ENCODE results near the gene SIK2. TPM values are rescaled to one million over a fixed set of nuclear protein-coding genes. Genes with fewer than 3 reads are reported as not detected.

The SIK2 gene
- polyA plus RNA-seq, 1 donor from 2014 or later, result 9.0 TPM

DNA sequence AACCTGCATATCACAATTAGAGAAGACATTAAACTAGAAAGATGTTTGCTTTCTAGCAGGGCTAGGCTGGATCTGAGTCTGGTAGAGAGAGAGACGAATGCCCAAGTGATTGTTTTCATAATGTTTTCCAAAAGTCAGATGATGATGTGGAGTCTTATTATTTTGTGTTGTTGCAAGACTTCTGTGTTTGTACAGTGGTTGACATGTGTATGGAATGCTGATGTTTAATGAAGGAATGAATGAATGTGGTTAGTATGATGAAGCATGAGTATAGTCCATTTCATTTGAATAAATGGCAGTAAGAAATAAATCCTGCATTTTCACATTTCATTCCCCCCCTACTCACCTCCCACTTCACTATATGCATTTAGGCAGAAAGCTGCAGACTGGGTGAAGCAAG lies 94.3 kb downstream of the SIK2 start:
- H3K27ac ChIP-seq (ENCODE audit: low read length), result no peak overlapping the region
- H4K20me1 ChIP-seq (ENCODE audit: insufficient read depth), result no peaks in the 10 kb centered on the region
- H3K4me3 ChIP-seq (ENCODE audit: low read length), result no peak overlapping the region

DNA sequence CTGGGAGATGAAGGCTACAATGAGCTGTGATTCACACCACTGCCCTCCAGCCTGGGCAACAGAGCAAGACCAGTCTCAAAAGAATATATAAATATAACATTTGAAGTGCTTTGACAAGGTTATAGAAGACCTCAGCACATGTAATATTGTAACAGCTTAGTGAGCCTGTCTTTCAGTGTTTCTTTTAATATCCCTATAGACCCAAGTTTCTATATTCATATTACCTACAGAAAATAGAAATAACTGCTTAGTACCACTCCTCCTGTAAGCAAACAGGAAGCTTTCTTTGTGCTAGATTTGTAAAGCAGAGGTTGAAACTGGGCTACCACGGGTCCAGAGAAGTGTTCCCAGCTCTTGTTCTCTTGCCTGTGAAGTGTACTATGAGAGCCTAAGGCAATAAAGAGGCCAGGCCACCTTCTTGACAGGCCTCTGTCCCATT lies 95.7 kb downstream of the SIK2 start:
- H3K4me3 ChIP-seq (ENCODE audit: low read length), result no peak overlapping the region
- H3F3A ChIP-seq (ENCODE audit: insufficient read depth, low read length, poor library complexity, severe bottlenecking), result no peaks in the 10 kb centered on the region
- H3K9me3 ChIP-seq (ENCODE audit: low read length), result no peaks in the 10 kb centered on the region
- no peak overlapping the region for H3K4me2 ChIP-seq (ENCODE audit: low read length)
- H3K36me3 ChIP-seq (ENCODE audit: insufficient read depth, low read length), result no peaks in the 10 kb centered on the region
- TF ChIP-seq TAF1 (IDR thresholded peaks at IDR 0.05; ENCODE audit: low read depth), result no peak
- no peak for TF ChIP-seq POLR2AphosphoS5 (IDR thresholded peaks at IDR 0.05)
- TF ChIP-seq REST (IDR thresholded peaks at IDR 0.05; ENCODE audit: borderline replicate concordance), result no peak
- no peak for TF ChIP-seq SMC3 (conservative IDR thresholded peaks at IDR 0.05; ENCODE audit: poor library complexity)
- TF ChIP-seq EZH2 (IDR thresholded peaks at IDR 0.05; ENCODE audit: borderline replicate concordance, insufficient read depth, low read length, poor library complexity, severe bottlenecking), result no peak
- no peak for TF ChIP-seq RAD21 (conservative IDR thresholded peaks at IDR 0.05)
- TF ChIP-seq EP300 (conservative IDR thresholded peaks at IDR 0.05; ENCODE audit: poor library complexity, severe bottlenecking), result no peak
- TF ChIP-seq MXI1 (conservative IDR thresholded peaks at IDR 0.05; ENCODE audit: poor library complexity, severe bottlenecking), result no peak
- TF ChIP-seq CTCF (IDR thresholded peaks at IDR 0.05; ENCODE audit: poor library complexity, severe bottlenecking), result no peak
- H3K9ac ChIP-seq (ENCODE audit: low read length), result no peak overlapping the region
- H3K79me2 ChIP-seq (replicated peaks; ENCODE audit: insufficient read depth, low read length), result no peaks in the 10 kb centered on the region
- H3K27me3 ChIP-seq (ENCODE audit: insufficient read depth, low read depth, low read length), result no peaks in the 10 kb centered on the region
- H2AFZ ChIP-seq (ENCODE audit: low read depth, low read length), result no peak overlapping the region
- H3K9me2 ChIP-seq (ENCODE audit: insufficient read depth, low read length), result no peaks in the 10 kb centered on the region
- no peaks in the 10 kb centered on the region for H4K20me1 ChIP-seq (ENCODE audit: insufficient read depth)
- H3K27ac ChIP-seq (ENCODE audit: low read length), result no peak overlapping the region

More for the DNA sequence above, 94.3 kb downstream of the SIK2 start:
- Histone ChIP-seq H3K9me3 (ENCODE audit: low read length) (no peaks in the 10 kb centered on the region), H3K36me3 (ENCODE audit: insufficient read depth, low read length) (no peaks in the 10 kb centered on the region), H3K9me2 (ENCODE audit: insufficient read depth, low read length) (no peaks in the 10 kb centered on the region), H3K4me2 (ENCODE audit: low read length) (no peak overlapping the region), H3F3A (ENCODE audit: insufficient read depth, low read length, poor library complexity, severe bottlenecking) (no peaks in the 10 kb centered on the region), H2AFZ (ENCODE audit: low read depth, low read length) (no peak overlapping the region), H3K9ac (ENCODE audit: low read length) (no peak overlapping the region), H3K27me3 (ENCODE audit: insufficient read depth, low read depth, low read length) (no peaks in the 10 kb centered on the region), H3K79me2 (replicated peaks; ENCODE audit: insufficient read depth, low read length) (no peaks in the 10 kb centered on the region)
- TF ChIP-seq SMC3 (conservative IDR thresholded peaks at IDR 0.05; ENCODE audit: poor library complexity), result no peak
- TF ChIP-seq EP300 (conservative IDR thresholded peaks at IDR 0.05; ENCODE audit: poor library complexity, severe bottlenecking), result no peak
- no peak for TF ChIP-seq POLR2AphosphoS5 (IDR thresholded peaks at IDR 0.05)
- TF ChIP-seq EZH2 (IDR thresholded peaks at IDR 0.05; ENCODE audit: borderline replicate concordance, insufficient read depth, low read length, poor library complexity, severe bottlenecking), result no peak
- TF ChIP-seq RAD21 (conservative IDR thresholded peaks at IDR 0.05), result no peak
- no peak for TF ChIP-seq TAF1 (IDR thresholded peaks at IDR 0.05; ENCODE audit: low read depth)

Data from neural cell (in vitro differentiated cells).